K562 (cell line): Measurements from ENCODE around the gene CACNA2D4. TPM values are rescaled to one million over a fixed set of nuclear protein-coding genes. Genes with fewer than 3 reads are reported as not detected.

Experiments used
- BHLHE40 ChIP-seq: IDR thresholded peaks from 2 replicates; pipeline ENCODE4 v1.6.1; 2011; ENCODE audit warnings: low read length, improper control_type of control experiment
- CEBPB ChIP-seq: fragments of 450-650 bp; IDR thresholded peaks from 2 replicates; pipeline ENCODE4 v1.6.1; 2016; ENCODE audit warnings: missing genetic modification characterization, missing compliant biosample characterization
- CHAMP1 ChIP-seq: fragments of 450-650 bp; IDR thresholded peaks from 2 replicates; pipeline ENCODE4 v1.6.1; 2016; ENCODE audit warnings: mild to moderate bottlenecking
- HINFP ChIP-seq: fragments of 450-650 bp; conservative IDR thresholded peaks from 2 replicates; pipeline ENCODE4 v1.6.1; 2016; ENCODE audit warnings: missing genetic modification characterization, low read depth, mild to moderate bottlenecking, control low read depth, missing compliant biosample characterization
- HSF4 ChIP-seq: fragments of 250-450 bp; sonication (Bioruptor Pico); IDR thresholded peaks from 2 replicates; pipeline ENCODE4 v2.1.2; 2022; ENCODE audit warnings: mild to moderate bottlenecking, moderate library complexity, borderline replicate concordance
- ID3 ChIP-seq, 2 experiments: fragments of 250-450 bp in 1 of 2; fragments of 450-650 bp in 1 of 2; sonication (Bioruptor Pico) in 1 of 2; IDR thresholded peaks; 2 replicates each; pipeline versions ENCODE4 v1.6.1 to v1.8.0; 2016 to 2021; ENCODE audit warnings: mild to moderate bottlenecking in 2 of 2, moderate library complexity in 2 of 2, missing compliant biosample characterization in 1 of 2, missing genetic modification characterization in 1 of 2
- KDM2B ChIP-seq: fragments of 250-450 bp; sonication (Bioruptor Pico); IDR thresholded peaks from 2 replicates; pipeline ENCODE4 v1.8.0; 2021; ENCODE audit warnings: mild to moderate bottlenecking, moderate library complexity
- MYC ChIP-seq, 2 experiments: fragments of 250-450 bp in 1 of 2; sonication (Bioruptor Pico) in 1 of 2; IDR thresholded peaks; 2 replicates each; pipeline versions ENCODE4 v1.5.1 to v1.6.1; 2012 to 2021; ENCODE audit warnings: low read depth in 2 of 2, borderline replicate concordance in 1 of 2, improper control_type of control experiment in 1 of 2, low read length in 1 of 2, mild to moderate bottlenecking in 1 of 2, moderate library complexity in 1 of 2
- NR3C1 ChIP-seq: sonication (generic); formaldehyde crosslinking; IDR thresholded peaks from 2 replicates; pipeline ENCODE4 v1.8.1; 2022; ENCODE audit warnings: missing genetic modification reagents
- SMARCE1 ChIP-seq: fragments of 450-650 bp; IDR thresholded peaks from 2 replicates; pipeline ENCODE4 v1.7.1; 2016; ENCODE audit warnings: mild to moderate bottlenecking
- TAL1 ChIP-seq: fragments of 450-650 bp; IDR thresholded peaks from 2 replicates; pipeline ENCODE4 v1.6.1; 2016; ENCODE audit warnings: mild to moderate bottlenecking
- ZBTB33 ChIP-seq: sonication (generic); formaldehyde crosslinking; IDR thresholded peaks from 2 replicates; pipeline ENCODE4 v1.8.1; 2023; ENCODE audit warnings: mild to moderate bottlenecking, missing genetic modification reagents
- ZC3H8 ChIP-seq: fragments of 450-650 bp; IDR thresholded peaks from 2 replicates; pipeline ENCODE4 v1.6.1; 2017
- ZNF518B ChIP-seq: fragments of 250-450 bp; sonication (Bioruptor Pico); IDR thresholded peaks from 2 replicates; pipeline ENCODE4 v1.5.0; 2021; ENCODE audit warnings: mild to moderate bottlenecking, moderate library complexity
- ZNF644 ChIP-seq: fragments of 200-800 bp; sonication (Bioruptor generic); IDR thresholded peaks from 2 replicates; pipeline ENCODE4 v1.6.1; 2016; ENCODE audit warnings: low read depth, missing genetic modification characterization, missing compliant biosample characterization
- polyA plus RNA-seq, 8 experiments: library from polyadenylated mRNA; depleted of rRNA in 4 of 8; stranded (reverse) in 5 of 8; unstranded in 3 of 8; fragments of >200 nt; fragmentation: Nextera tagmentation in 2 of 8; fragmentation: Illumina TruSeq in 1 of 8; extraction: Ambion mirVana in 2 of 8; extraction: Trizol in 1 of 8; gene quantifications; 2 replicates each; pipeline versions ENCODE4 v1.2.1 to v1.2.3, GENCODE V29; 2011 to 2014; ENCODE audit warnings: inconsistent platforms in 1 of 8, missing spikeins in 1 of 8
- total RNA-seq, 7 experiments: library from RNA; depleted of rRNA in 6 of 7; stranded (reverse); fragments of >200 nt in 6 of 7; fragmentation: Illumina TruSeq in 2 of 7; extraction: Trizol in 2 of 7; gene quantifications; 2 replicates each; pipeline versions ENCODE4 v1.2.1 to v1.2.3, GENCODE V29; 2011 to 2021; ENCODE audit warnings: low replicate concordance in 1 of 7

Gene CACNA2D4
- total and polyA plus RNA-seq, 9 of the 15 experiments (the other 6 are each of a cell fraction or from before 2014, with no cell fraction given) = 0.04 to 0.69 (median 0.40) TPM; not detected in 3

- TF ChIP-seq KDM2B (no peak), HINFP (tag) (no peak), TAL1 (peak; percentile 13; the same call in 1 of the 2 replicates), CHAMP1 (no peak), ID3 (CRISPR knock-in tag; IDR thresholded peaks at IDR 0.05) (no peak), ID3 (tag; IDR thresholded peaks at IDR 0.05) (0 out of 2 replicates have a peak, but pooled peaks have one; percentile 38), ZNF644 (tag) (peak; percentile 67; the same call in 1 of the 2 replicates), HSF4 (no peak), BHLHE40 (peak; percentile 75), MYC (IDR thresholded peaks at IDR 0.05; ENCODE audit: low read depth, low read length) (0 out of 2 replicates have a peak, but pooled peaks have one; percentile 22), MYC (CRISPR knock-in tag; IDR thresholded peaks at IDR 0.05; ENCODE audit: borderline replicate concordance, low read depth) (no peak), ZBTB33 (CRISPR knock-in tag) (no peak), ZNF518B (no peak), NR3C1 (no peak), CEBPB (tag) (peak; percentile 92), ZC3H8 (no peak), SMARCE1 (peak; percentile 84; the same call in 1 of the 2 replicates)
These were observed 105.7 kb downstream of the CACNA2D4 start (continued) for GRCh38 chr12:1812650-1813302.
